HCT116 (cell line): ENCODE measurements around the gene PON3. TPM values are rescaled to one million over a fixed set of nuclear protein-coding genes. Genes with fewer than 3 reads are reported as not detected.

Source experiments
- ATAC-seq: fragments of 200-7000 bp; cut with Tn5 transposase; 2 replicates; pipeline ENCODE4 v1.9.1; 2020; ENCODE audit warnings: mild to moderate bottlenecking, moderate library complexity
- BruUV-seq: library from RNA; stranded (reverse); fragments of 400-500 nt; replicated peaks from 2 replicates; lab custom pipeline; 2021; lab: Mats Ljungman, UMichigan
- CTCF ChIA-PET: fragments of 300-600 bp; sonication (Branson Sonifier 250); formaldehyde crosslinking; loops from one replicate; lab custom pipeline; 2021; ENCODE audit warnings: antibody characterized with exemption; lab: Charles Lee
- POLR2A ChIA-PET: fragments of 300-600, 350-600 bp; sonication (Branson Sonifier 250); formaldehyde crosslinking; loops from one replicate; lab custom pipeline; 2021; ENCODE audit warnings: antibody characterized with exemption; lab: Charles Lee
- RAD21 ChIA-PET, 2 experiments: fragments of 300-600 bp; sonication (Branson Sonifier 250); formaldehyde crosslinking; loops; one replicate each; lab custom pipeline; 2023; ENCODE audit warnings: low total read pairs in 2 of 2; ENCODE audit not compliant: uncharacterized antibody in 2 of 2, unreplicated experiment in 2 of 2, low non-redundant PET in 1 of 2; lab: Charles Lee
- DNase-seq: peaks from one replicate; pipeline ENCODE4 v3.0.0-alpha.2; 2010; ENCODE audit warnings: low read depth, low spot score
- H2AFZ ChIP-seq: fragments of 200-600 bp; shearing (Covaris generic), sonication (generic); 2 replicates; pipeline ENCODE4 v1.6.1; 2017; ENCODE audit warnings: low read depth, mixed run types, mixed read lengths, antibody characterized with exemption, low read length; ENCODE audit not compliant: poor library complexity, severe bottlenecking
- H3K27ac ChIP-seq: 2 replicates; pipeline ENCODE4 v1.5.1; 2012; ENCODE audit warnings: low read depth, low read length
- H3K27me3 ChIP-seq: fragments of 200-600 bp; sonication (generic); 2 replicates; pipeline ENCODE4 v1.6.1; 2016; ENCODE audit warnings: mixed run types, low read length, mixed read lengths; ENCODE audit not compliant: insufficient read depth
- H3K36me3 ChIP-seq, 2 experiments: fragments of 200-500 bp in 1 of 2; fragments of 200-600 bp in 1 of 2; sonication (Bioruptor generic) in 1 of 2; sonication (generic) in 1 of 2; 2 replicates each; pipeline versions ENCODE4 v1.5.1 to v1.6.1; 2014 to 2016; ENCODE audit warnings: low read length in 2 of 2, inconsistent platforms in 1 of 2, mixed read lengths in 1 of 2, mixed run types in 1 of 2; ENCODE audit not compliant: insufficient read depth in 2 of 2, control insufficient read depth in 1 of 2
- H3K4me1 ChIP-seq, 2 experiments: fragments of 200-600 bp in 1 of 2; sonication (generic) in 1 of 2; 2 replicates each; pipeline versions ENCODE4 v1.5.1 to v1.6.1; 2012 to 2017; ENCODE audit warnings: low read length in 2 of 2, inconsistent platforms in 1 of 2, mild to moderate bottlenecking in 1 of 2, mixed read lengths in 1 of 2, mixed run types in 1 of 2, moderate library complexity in 1 of 2; ENCODE audit not compliant: insufficient read depth in 2 of 2, control insufficient read depth in 1 of 2
- H3K4me2 ChIP-seq: fragments of 200-600 bp; sonication (generic); 2 replicates; pipeline ENCODE4 v1.6.1; 2017; ENCODE audit warnings: mixed run types, low read length, mixed read lengths
- H3K4me3 ChIP-seq, 2 experiments: fragments of 200-600 bp in 1 of 2; sonication (generic) in 1 of 2; replicated peaks in 1 of 2; 2 replicates each; pipeline ENCODE4 v1.5.1; 2011 to 2016; ENCODE audit warnings: low read length in 2 of 2, control low read depth in 1 of 2, low read depth in 1 of 2, mild to moderate bottlenecking in 1 of 2, mixed read lengths in 1 of 2, mixed run types in 1 of 2
- H3K79me2 ChIP-seq: fragments of 200-600 bp; sonication (generic); 2 replicates; pipeline ENCODE4 v1.6.1; 2017; ENCODE audit warnings: mild to moderate bottlenecking, mixed run types, low read length, moderate library complexity, mixed read lengths; ENCODE audit not compliant: insufficient read depth
- H3K9ac ChIP-seq: fragments of 200-600 bp; sonication (generic); 2 replicates; pipeline ENCODE4 v1.6.1; 2016; ENCODE audit warnings: low read length, mixed read lengths
- H3K9me2 ChIP-seq: fragments of 200-600 bp; sonication (generic), shearing (Covaris generic); 2 replicates; pipeline ENCODE4 v1.6.1; 2017; ENCODE audit warnings: mixed run types, mild to moderate bottlenecking, moderate library complexity; ENCODE audit not compliant: insufficient read depth
- H3K9me3 ChIP-seq, 2 experiments: fragments of 200-500 bp in 1 of 2; fragments of 200-600 bp in 1 of 2; sonication (Bioruptor generic) in 1 of 2; sonication (generic) in 1 of 2; 2 replicates each; pipeline ENCODE4 v1.6.1; 2014 to 2017; ENCODE audit warnings: low read length in 2 of 2, mixed read lengths in 2 of 2, inconsistent platforms in 1 of 2, low read depth in 1 of 2, mild to moderate bottlenecking in 1 of 2, mixed run types in 1 of 2, moderate library complexity in 1 of 2; ENCODE audit not compliant: control insufficient read depth in 1 of 2, insufficient read depth in 1 of 2
- H4K20me1 ChIP-seq: fragments of 200-600 bp; sonication (generic), shearing (Covaris generic); 2 replicates; pipeline ENCODE4 v1.6.1; 2017; ENCODE audit warnings: mixed run types, mild to moderate bottlenecking, moderate library complexity; ENCODE audit not compliant: insufficient read depth
- CBX3 ChIP-seq: IDR thresholded peaks from 2 replicates; pipeline ENCODE4 v1.6.1; 2012; ENCODE audit warnings: low read depth
- CEBPB ChIP-seq: IDR thresholded peaks from 2 replicates; pipeline ENCODE4 v1.6.1; 2012; ENCODE audit warnings: low read depth
- EGR1 ChIP-seq: IDR thresholded peaks from 2 replicates; pipeline ENCODE4 v1.6.1; 2012; ENCODE audit warnings: low read depth
- ELF1 ChIP-seq: IDR thresholded peaks from 2 replicates; pipeline ENCODE4 v1.6.1; 2012; ENCODE audit warnings: low read depth, borderline replicate concordance
- EZH2 ChIP-seq: fragments of 200-600 bp; sonication (generic); IDR thresholded peaks from 2 replicates; pipeline ENCODE4 v1.6.1; 2017; ENCODE audit warnings: antibody characterized with exemption, mixed run types
- EZH2phosphoT487 ChIP-seq: fragments of 200-600 bp; IDR thresholded peaks from 2 replicates; pipeline ENCODE4 v1.6.1; 2018; ENCODE audit warnings: antibody characterized with exemption, borderline replicate concordance
- FOSL1 ChIP-seq: IDR thresholded peaks from 2 replicates; pipeline ENCODE4 v1.6.1; 2012; ENCODE audit warnings: low read depth
- JUND ChIP-seq: IDR thresholded peaks from 2 replicates; pipeline ENCODE4 v1.6.1; 2012
- POLR2A ChIP-seq: IDR thresholded peaks from 2 replicates; pipeline ENCODE4 v1.7.0; 2011; ENCODE audit warnings: borderline replicate concordance; ENCODE audit not compliant: insufficient read depth, insufficient read length; ENCODE audit errors: extremely low read depth
- POLR2AphosphoS5 ChIP-seq: IDR thresholded peaks from 2 replicates; pipeline ENCODE4 v1.6.1; 2011; ENCODE audit warnings: mild to moderate bottlenecking, low read depth, low read length, moderate library complexity
- SIN3A ChIP-seq: IDR thresholded peaks from 2 replicates; pipeline ENCODE4 v1.6.1; 2012; ENCODE audit warnings: low read depth
- SRF ChIP-seq: IDR thresholded peaks from 2 replicates; pipeline ENCODE4 v1.6.1; 2012; ENCODE audit warnings: low read depth
- TCF7L2 ChIP-seq: IDR thresholded peaks from 2 replicates; pipeline ENCODE4 v1.7.0; 2011; ENCODE audit warnings: borderline replicate concordance, inconsistent platforms; ENCODE audit not compliant: insufficient read depth, insufficient read length; ENCODE audit errors: extremely low read depth
- ZFX ChIP-seq: fragments of 450-650 bp; IDR thresholded peaks from 2 replicates; pipeline ENCODE4 v1.6.1; 2017
- ZNF274 ChIP-seq: fragments of 200-500 bp; sonication (Bioruptor generic); IDR thresholded peaks from 2 replicates; pipeline ENCODE4 v1.6.1; 2014; ENCODE audit warnings: mild to moderate bottlenecking, low read depth, low read length, inconsistent platforms
- intact Hi-C: fragments of 100-400 bp; cut with micrococcal nuclease; formaldehyde crosslinking; loops from 2 replicates; pipeline ENCODE4 v1.10.0; 2022
- total RNA-seq: library from RNA; stranded (reverse); gene quantifications from one replicate; pipeline ENCODE4 v1.2.1, GENCODE V29; 2021; ENCODE audit not compliant: unreplicated experiment
- TF ChIP-seq, protein P1 (sequence below), 3 experiments: fragments of 200-600 bp in 1 of 3; sonication (generic) in 1 of 3; IDR thresholded peaks in 2 of 3; conservative IDR thresholded peaks in 1 of 3; 2 replicates each; pipeline ENCODE4 v1.5.1; 2012 to 2017; ENCODE audit warnings: low read depth in 2 of 3, low read length in 2 of 3, antibody characterized with exemption in 1 of 3, borderline replicate concordance in 1 of 3, control low read depth in 1 of 3, mild to moderate bottlenecking in 1 of 3, mixed read lengths in 1 of 3, mixed run types in 1 of 3, moderate library complexity in 1 of 3; ENCODE audit not compliant: insufficient read depth in 1 of 3
- TF ChIP-seq, protein P2 (sequence below): IDR thresholded peaks from 2 replicates; pipeline ENCODE4 v1.6.1; 2011; ENCODE audit warnings: mild to moderate bottlenecking, low read length, moderate library complexity; ENCODE audit not compliant: insufficient replicate concordance; ENCODE audit errors: extremely low read depth

PON3 gene
- total RNA-seq, 1 experiment from 2014 or later: 2.6 TPM

DNA sequence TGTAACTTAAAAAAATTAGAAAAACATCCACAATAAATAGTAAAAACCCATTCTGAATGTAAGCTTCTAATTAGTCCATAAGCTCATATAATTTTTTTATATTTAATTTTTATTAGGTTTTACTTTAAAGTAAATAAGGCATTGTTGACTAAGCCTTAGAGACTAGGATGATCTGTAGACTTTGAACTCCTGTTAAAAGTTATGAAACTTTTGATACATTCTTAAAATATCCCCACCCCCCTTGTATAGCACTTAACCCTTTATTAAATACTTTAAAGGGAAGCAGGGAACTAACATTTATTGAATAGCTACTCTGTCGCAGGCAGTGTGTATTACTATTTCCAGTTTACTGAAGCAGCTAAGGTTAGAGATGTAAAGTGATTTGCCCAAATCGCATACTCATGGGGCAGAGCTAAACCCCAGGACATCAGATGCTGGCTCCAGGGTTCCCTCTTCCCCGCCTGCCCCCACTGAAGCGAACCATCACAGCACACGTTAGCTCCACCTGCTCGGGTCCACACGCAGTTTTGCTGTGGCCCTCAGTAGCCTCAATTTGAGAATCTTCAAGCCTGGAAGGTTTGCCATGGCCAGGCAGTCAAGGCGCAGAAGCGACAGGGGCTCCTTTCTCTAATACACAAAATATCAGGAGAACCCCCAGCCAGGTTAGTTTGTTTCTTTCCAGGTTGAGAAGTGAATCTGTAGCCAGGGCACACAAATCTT, 72.6 kb downstream of the PON3 start (continued):
- TF ChIP-seq, protein P1, sequence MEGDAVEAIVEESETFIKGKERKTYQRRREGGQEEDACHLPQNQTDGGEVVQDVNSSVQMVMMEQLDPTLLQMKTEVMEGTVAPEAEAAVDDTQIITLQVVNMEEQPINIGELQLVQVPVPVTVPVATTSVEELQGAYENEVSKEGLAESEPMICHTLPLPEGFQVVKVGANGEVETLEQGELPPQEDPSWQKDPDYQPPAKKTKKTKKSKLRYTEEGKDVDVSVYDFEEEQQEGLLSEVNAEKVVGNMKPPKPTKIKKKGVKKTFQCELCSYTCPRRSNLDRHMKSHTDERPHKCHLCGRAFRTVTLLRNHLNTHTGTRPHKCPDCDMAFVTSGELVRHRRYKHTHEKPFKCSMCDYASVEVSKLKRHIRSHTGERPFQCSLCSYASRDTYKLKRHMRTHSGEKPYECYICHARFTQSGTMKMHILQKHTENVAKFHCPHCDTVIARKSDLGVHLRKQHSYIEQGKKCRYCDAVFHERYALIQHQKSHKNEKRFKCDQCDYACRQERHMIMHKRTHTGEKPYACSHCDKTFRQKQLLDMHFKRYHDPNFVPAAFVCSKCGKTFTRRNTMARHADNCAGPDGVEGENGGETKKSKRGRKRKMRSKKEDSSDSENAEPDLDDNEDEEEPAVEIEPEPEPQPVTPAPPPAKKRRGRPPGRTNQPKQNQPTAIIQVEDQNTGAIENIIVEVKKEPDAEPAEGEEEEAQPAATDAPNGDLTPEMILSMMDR (IDR thresholded peaks at IDR 0.05 in 2 of 3, conservative IDR thresholded peaks at IDR 0.05 in 1 of 3; ENCODE audit: borderline replicate concordance in 1 of 3, insufficient read depth in 1 of 3, low read depth in 2 of 3, low read length in 2 of 3): no peak
- TF ChIP-seq SRF: no peak

DNA sequence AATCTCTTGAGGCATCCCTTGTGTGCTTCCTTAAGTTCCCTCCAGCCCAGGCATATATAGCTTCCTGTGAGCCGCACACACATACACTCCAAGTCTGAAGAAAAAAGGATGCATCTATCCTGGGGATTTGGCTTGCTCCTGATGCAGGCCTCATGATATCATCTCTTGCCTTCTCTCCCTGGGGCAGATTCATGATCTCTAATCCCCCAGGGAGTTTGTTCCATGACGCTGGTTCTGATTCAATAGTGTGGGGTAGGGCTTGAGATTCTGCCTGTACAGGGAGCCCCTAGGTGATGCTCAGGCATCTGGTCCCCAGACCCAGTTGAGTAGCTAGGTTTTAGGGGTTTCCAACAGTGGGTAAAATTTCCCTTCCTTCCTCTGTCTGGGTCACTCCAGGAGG, 73.3 kb downstream of the PON3 start:
- Histone ChIP-seq H3K27me3 (no peaks in the 10 kb centered on the region), H2AFZ (no peak overlapping the region), H3K79me2 (no peaks in the 10 kb centered on the region), H3K27ac (no peak overlapping the region), H3K9me2 (no peaks in the 10 kb centered on the region), H4K20me1 (no peaks in the 10 kb centered on the region), H3K9me3 (no peaks in the 10 kb centered on the region), H3K4me3 (no peak overlapping the region), H3K36me3 (no peaks in the 10 kb centered on the region), H3K4me2 (no peak overlapping the region), H3K9ac (no peak overlapping the region), H3K4me1 (no peaks in the 10 kb centered on the region)
- RAD21 ChIA-PET: no interaction called here
- TF ChIP-seq CEBPB (no peak), JUND (no peak), EGR1 (no peak), FOSL1 (no peak), SIN3A (no peak), ZNF274 (no peak), EZH2phosphoT487 (no peak), CBX3 (no peak), POLR2A (no peak), EZH2 (no peak), ZFX (no peak), TCF7L2 (no peak), POLR2AphosphoS5 (no peak), ELF1 (no peak)
- TF ChIP-seq, protein P2, sequence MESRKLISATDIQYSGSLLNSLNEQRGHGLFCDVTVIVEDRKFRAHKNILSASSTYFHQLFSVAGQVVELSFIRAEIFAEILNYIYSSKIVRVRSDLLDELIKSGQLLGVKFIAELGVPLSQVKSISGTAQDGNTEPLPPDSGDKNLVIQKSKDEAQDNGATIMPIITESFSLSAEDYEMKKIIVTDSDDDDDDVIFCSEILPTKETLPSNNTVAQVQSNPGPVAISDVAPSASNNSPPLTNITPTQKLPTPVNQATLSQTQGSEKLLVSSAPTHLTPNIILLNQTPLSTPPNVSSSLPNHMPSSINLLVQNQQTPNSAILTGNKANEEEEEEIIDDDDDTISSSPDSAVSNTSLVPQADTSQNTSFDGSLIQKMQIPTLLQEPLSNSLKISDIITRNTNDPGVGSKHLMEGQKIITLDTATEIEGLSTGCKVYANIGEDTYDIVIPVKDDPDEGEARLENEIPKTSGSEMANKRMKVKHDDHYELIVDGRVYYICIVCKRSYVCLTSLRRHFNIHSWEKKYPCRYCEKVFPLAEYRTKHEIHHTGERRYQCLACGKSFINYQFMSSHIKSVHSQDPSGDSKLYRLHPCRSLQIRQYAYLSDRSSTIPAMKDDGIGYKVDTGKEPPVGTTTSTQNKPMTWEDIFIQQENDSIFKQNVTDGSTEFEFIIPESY: no peak
- TF ChIP-seq, protein P1 (IDR thresholded peaks at IDR 0.05 in 2 of 3, conservative IDR thresholded peaks at IDR 0.05 in 1 of 3; ENCODE audit: borderline replicate concordance in 1 of 3, insufficient read depth in 1 of 3, low read depth in 2 of 3, low read length in 2 of 3): no peak
- no peak for ATAC-seq
- POLR2A ChIA-PET: no interaction called here
- BruUV-seq: no TSS peak
- intact Hi-C loops: no loop called here
- DNase-seq: no peak
- CTCF ChIA-PET: no interaction called here
